Bronchial epithelial cell (primary cell): ENCODE data around the gene DST. TPM values are rescaled to one million over a fixed set of nuclear protein-coding genes. Genes with fewer than 3 reads are reported as not detected.
"Not testable (repeated sequence)": the region's sequence is repeated elsewhere in the genome, so short reads cannot be mapped to it uniquely, and the experiment has no call there.

ENCODE experiments used
- DNase-seq: peaks from one replicate; pipeline ENCODE4 v3.0.0-alpha.2; 2010; ENCODE audit warnings: low read depth
- FAIRE-seq: peaks from 2 replicates; lab custom pipeline; 2011; peaks lifted over from hg19 to GRCh38; lab: Jason Lieb, UNC
- H3K27me3 ChIP-seq: 2 replicates; pipeline ENCODE4 v1.5.1; 2011; ENCODE audit warnings: low read length; ENCODE audit not compliant: control insufficient read depth, insufficient read depth
- H3K36me3 ChIP-seq: 2 replicates; pipeline ENCODE4 v1.5.1; 2011; ENCODE audit warnings: low read length; ENCODE audit not compliant: control insufficient read depth, insufficient read depth
- H3K4me3 ChIP-seq: 2 replicates; pipeline ENCODE4 v1.5.1; 2011; ENCODE audit warnings: mild to moderate bottlenecking, low read depth, low read length, control low read depth
- CTCF ChIP-seq: IDR thresholded peaks from 2 replicates; pipeline ENCODE4 v1.5.1; 2011; ENCODE audit warnings: mild to moderate bottlenecking, moderate library complexity, low read length, control low read depth, inconsistent platforms; ENCODE audit not compliant: insufficient read depth, severe bottlenecking
- total RNA-seq: library from RNA; depleted of rRNA; stranded (reverse); fragments of >200 nt; gene quantifications from 2 replicates; pipeline ENCODE4 v1.2.1, GENCODE V29; 2014

Gene DST
- total RNA-seq, 1 donor from 2014 or later = 450 TPM

- Histone ChIP-seq H3K27me3 (no peaks in the 10 kb centered on the region), H3K36me3 (no peaks in the 10 kb centered on the region), H3K4me3 (no peak overlapping the region)
- FAIRE-seq (no peak), DNase-seq (peak; percentile 70)
- TF ChIP-seq CTCF = peak; percentile 27
These were observed 28.5 kb upstream of the DST start for GRCh38 chr6:56671160-56671559.

GRCh38 chr6:56669041-56669440 is 26.4 kb upstream of the DST start:
- no peak for FAIRE-seq
- TF ChIP-seq CTCF = no peak

GRCh38 chr6:56668158-56668557 is 25.5 kb upstream of the DST start:
- no peak for TF ChIP-seq CTCF
- Histone ChIP-seq H3K36me3 (no peaks in the 10 kb centered on the region), H3K27me3 (no peaks in the 10 kb centered on the region), H3K4me3 (no peak overlapping the region)
- FAIRE-seq (no peak), DNase-seq (peak; percentile 91)

More at GRCh38 chr6:56669041-56669440, 26.4 kb upstream of the DST start:
- no peak for DNase-seq
- Histone ChIP-seq H3K27me3 (no peaks in the 10 kb centered on the region), H3K4me3 (no peak overlapping the region), H3K36me3 (no peaks in the 10 kb centered on the region)

- H3K4me3 ChIP-seq = no peak overlapping the region
- FAIRE-seq (no peak), DNase-seq (no peak)
- TF ChIP-seq CTCF = no peak
- H3K36me3 ChIP-seq = no peaks in the 10 kb centered on the region
- no peaks in the 10 kb centered on the region for H3K27me3 ChIP-seq
These were observed 24.6 kb upstream of the DST start for GRCh38 chr6:56667336-56667735.

GRCh38 chr6:56664029-56664428 is 21.3 kb upstream of the DST start:
- H3K36me3 ChIP-seq = no peaks in the 10 kb centered on the region
- no peaks in the 10 kb centered on the region for H3K27me3 ChIP-seq
- DNase-seq (peak; percentile 87), FAIRE-seq (no peak)
- TF ChIP-seq CTCF = no peak
- no peak overlapping the region for H3K4me3 ChIP-seq

GRCh38 chr6:56663344-56663743 is 20.7 kb upstream of the DST start:
- H3K36me3 ChIP-seq = no peaks in the 10 kb centered on the region
- no peak for FAIRE-seq
- no peaks in the 10 kb centered on the region for H3K27me3 ChIP-seq
- no peak for TF ChIP-seq CTCF
- no peak overlapping the region for H3K4me3 ChIP-seq
- DNase-seq = peak; percentile 100

GRCh38 chr6:56661338-56661737 is 18.6 kb upstream of the DST start:
- H3K36me3 ChIP-seq, H3K27me3 ChIP-seq, H3K4me3 ChIP-seq, FAIRE-seq, DNase-seq: not testable (repeated sequence)
